HL-60/S4 (cell line): Measurements from ENCODE around the gene TRIM71.
"Not testable (repeated sequence)": the region's sequence is repeated elsewhere in the genome, so short reads cannot be mapped to it uniquely, and the experiment has no call there.

ENCODE experiments used
- in situ Hi-C: fragments of 300-500 bp; cut with MboI; formaldehyde crosslinking; loops from 2 replicates; pipeline ENCODE4 v1.14.3; 2022; ENCODE audit warnings: low sequenced_read_pairs

The TRIM71 gene

DNA sequence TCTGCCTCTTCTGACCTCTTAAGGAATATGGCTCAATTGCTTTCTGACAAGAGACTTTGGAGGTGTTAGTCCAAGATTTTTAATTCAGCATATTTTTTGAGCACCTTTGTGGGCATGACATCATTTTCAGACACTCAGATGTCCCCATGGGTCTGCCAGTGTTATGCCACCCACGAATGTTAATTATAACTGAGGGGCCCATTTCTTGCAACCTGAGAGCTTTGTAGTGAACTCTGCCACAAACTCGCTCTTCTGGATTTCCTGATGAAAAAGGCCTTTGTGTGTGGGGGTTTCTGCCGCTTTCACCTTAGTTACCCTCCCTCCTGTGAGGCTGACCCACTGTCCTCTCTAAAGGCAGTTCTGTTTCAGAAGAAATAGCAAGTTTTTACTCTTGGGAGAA lies 69.1 kb downstream of the TRIM71 start:
- in situ Hi-C loops, result no loop called here

DNA sequence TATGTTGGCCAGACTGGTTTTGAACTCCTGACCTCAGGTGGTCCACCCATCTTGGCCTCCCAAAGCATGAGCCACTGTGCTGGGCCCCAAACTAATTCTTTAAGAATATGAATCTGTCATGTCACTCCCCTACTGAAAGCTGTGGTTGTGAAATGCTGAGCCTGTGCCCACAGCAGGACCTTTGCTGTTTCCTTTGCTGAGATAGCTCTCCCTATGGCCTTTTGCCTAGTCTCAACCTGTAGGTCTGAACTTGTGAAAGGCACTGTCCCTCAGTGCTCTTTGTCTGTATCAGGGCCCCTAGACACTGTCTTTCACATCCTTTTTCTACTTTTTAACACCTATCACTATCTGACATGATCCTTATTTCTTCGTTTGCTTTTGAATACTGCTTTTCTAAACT lies 70.9 kb downstream of the TRIM71 start:
- in situ Hi-C loops, result no loop called here

DNA sequence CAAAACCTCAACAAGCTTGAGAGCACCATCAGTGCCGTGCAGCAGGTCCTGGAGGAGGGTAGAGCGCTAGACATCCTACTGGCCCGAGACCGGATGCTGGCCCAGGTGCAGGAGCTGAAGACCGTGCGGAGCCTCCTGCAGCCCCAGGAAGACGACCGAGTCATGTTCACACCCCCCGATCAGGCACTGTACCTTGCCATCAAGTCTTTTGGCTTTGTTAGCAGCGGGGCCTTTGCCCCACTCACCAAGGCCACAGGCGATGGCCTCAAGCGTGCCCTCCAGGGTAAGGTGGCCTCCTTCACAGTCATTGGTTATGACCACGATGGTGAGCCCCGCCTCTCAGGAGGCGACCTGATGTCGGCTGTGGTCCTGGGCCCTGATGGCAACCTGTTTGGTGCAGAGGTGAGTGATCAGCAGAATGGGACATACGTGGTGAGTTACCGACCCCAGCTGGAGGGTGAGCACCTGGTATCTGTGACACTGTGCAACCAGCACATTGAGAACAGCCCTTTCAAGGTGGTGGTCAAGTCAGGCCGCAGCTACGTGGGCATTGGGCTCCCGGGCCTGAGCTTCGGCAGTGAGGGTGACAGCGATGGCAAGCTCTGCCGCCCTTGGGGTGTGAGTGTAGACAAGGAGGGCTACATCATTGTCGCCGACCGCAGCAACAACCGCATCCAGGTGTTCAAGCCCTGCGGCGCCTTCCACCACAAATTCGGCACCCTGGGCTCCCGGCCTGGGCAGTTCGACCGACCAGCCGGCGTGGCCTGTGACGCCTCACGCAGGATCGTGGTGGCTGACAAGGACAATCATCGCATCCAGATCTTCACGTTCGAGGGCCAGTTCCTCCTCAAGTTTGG lies 72.9 kb downstream of the TRIM71 start:
- in situ Hi-C loops, result no loop called here

DNA sequence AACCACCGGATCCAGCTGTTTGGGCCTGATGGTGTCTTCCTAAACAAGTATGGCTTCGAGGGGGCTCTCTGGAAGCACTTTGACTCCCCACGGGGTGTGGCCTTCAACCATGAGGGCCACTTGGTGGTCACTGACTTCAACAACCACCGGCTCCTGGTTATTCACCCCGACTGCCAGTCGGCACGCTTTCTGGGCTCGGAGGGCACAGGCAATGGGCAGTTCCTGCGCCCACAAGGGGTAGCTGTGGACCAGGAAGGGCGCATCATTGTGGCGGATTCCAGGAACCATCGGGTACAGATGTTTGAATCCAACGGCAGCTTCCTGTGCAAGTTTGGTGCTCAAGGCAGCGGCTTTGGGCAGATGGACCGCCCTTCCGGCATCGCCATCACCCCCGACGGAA lies 73.6 kb downstream of the TRIM71 start:
- in situ Hi-C loops, result no loop called here

DNA sequence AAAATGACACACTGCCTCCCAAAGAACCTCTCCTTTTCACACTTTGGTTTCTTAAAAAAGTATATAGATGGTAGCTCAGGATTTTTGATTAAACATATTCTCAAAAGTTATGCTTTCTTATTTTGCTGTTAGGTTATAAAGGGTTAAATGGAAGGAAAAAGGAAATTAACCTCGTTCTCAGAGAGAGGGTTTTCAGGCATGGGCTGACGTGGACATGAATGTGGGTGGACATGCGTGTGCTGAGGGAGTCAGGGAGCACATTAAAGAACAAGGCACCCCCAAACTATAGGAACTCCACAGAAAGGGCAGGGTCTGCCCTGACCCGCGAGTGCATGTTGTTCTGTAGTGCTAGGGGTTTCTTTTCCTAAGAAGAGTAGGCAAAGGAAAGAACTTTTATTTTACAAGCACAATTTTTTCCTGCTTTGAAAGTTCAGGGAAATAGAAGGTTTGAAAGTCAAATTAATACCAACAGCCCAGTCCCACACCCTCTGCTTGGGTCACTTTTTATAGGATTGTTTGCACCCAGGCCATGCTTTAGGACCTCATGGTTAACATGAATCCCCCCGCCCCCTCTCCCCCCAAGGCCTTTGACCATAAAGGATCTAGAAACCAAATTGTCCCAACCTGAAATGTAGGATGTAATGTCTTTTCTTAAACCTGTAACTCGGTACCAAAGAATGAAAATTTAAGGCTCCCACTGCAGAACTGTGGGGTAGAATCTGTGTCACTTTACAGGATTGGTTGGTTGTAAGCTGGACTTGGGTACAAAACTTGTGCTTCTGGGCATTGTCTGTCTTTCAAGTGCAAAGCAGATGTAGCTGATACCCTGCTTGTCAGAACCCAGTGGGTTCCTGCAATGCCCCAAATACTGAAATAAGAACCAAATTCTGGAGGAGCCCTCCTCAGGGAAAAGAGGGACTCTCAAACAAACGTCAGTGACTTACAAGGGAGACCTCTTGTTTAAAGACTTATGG lies 75.1 kb downstream of the TRIM71 start:
- in situ Hi-C loops, result no loop called here

DNA sequence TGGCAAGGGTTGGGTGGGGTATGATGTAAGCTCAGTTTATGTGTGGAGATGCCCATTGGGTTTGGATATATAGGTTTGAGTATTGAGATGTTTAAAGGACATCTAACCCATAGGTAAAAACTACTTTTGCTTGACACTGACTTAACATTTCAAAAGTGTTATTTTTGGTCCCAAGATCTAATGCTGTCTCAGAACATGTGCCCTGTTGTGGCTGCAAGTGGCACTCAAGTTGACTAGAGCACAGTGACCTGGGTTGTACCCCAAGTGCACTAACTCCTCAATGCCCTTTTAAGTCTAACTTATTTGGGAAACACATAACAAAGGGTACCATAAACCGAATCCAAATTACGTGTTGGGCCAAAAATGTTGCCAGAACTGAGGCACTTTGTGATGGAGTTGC lies 77.2 kb downstream of the TRIM71 start:
- in situ Hi-C loops, result no loop called here

DNA sequence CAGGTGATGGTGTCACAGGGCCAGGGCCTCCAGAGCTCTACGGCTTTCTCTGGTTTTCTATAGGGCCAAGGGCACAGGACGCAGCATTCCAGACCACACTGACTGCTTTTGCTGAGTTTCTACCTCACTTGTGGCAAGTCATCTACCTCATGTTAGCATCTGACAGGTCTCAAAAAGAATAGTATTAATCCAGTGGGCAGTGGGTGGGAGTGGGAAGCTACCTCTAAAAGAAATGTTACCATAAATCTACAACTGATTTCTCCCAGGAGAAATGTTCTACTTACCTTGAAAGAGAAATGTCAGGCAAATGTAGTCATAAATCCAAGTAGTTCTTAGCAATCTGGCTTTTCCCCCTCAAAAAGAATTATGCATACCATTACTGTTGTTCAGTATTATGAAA lies 77.9 kb downstream of the TRIM71 start:
- in situ Hi-C loops, result no loop called here

DNA sequence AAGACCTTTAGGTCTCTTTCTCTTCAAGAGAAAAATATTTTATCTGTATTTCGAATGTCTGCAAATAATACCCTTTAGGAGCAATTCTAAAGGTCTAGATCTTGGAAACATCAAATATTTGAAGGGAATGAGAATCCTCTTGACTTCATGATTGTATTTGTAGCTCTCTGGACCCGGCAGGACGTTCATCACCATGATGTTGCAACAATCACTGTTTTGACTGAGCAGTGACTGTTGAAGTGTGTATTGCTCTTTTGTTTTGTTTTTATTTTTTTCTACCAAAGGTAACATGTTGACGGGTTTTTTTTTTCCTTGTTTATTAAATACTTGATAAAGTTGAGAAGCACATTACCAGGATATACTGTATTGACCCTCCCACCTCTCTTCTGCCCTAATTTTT lies 78.3 kb downstream of the TRIM71 start:
- in situ Hi-C loops, result no loop called here

DNA sequence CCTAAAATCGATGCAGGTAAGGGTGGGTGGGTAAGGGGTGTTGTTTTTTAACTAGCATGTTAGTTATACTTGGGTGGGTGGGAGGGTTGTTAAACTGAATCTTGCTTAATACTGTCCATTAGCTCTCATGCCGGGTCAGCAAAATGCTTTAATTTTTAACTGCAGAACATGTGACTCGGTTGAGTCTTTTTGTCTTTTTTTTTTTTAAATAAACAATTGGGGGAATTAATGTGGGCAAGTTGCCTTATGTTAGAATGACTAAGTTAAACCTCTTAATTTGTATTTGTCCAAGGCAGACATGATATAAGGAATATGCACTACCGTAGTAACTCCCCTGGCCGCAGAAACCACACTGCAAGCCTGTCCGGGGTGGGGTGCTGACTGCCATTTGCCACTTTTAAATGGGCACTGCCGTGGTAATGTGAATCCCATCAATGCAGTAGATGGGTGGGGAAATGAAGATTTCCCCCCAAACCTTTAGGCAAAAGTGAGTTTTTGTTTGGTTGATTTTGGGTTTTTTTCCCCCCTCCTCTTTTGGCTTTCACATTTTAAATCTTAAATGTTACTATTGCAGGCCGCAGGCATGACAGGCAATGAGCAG lies 79.3 kb downstream of the TRIM71 start:
- in situ Hi-C loops, result no loop called here

DNA sequence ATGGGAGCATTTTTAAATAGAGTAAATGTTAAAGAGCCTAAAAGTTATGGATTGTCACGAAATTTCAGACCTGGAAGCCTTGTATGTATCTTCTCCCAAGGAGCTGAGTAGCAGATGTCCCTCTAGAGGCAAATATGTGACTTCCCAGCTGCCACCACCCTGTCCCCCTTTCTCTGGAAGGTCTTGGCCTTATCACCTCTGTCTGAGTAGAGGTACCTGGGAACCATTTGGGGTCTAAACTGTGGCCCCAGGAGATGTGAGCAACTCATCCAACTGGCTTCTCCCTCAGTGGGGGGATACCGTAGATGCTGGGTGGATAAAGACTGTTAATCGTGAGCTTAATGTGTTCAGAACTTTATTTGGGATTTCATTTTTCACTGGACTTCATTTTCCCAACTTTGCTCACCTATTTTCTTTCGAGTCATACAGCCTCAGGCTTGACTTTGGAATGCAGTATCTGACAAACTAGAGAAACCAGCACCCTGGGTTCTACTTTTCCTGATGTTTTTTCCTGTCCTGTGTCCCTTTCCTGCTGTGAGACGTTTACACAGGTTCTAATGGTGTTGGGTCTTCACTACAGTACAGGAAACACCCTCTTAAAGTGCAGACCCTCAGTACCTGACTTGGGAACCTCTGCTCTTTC lies 80.3 kb downstream of the TRIM71 start:
- in situ Hi-C loops, result no loop called here

DNA sequence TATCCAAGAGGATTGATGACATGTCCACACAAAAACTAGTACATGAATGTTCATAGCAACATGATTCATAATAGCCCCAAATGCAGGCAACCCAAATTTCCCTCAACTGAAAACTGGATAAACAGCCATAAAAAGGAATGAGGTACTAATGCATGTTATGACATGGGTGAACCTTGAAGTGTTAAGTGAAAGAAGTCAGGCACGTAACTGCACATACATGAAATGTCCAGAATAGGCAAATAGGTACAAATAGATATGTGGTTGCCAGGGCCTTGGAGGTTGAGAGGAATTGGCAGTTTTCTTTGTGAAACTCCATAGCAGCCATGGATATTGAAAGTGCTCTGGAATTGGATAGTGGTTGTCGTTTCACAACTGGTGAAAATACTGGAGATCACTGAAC lies 81.5 kb downstream of the TRIM71 start:
- in situ Hi-C loops, result no loop called here

DNA sequence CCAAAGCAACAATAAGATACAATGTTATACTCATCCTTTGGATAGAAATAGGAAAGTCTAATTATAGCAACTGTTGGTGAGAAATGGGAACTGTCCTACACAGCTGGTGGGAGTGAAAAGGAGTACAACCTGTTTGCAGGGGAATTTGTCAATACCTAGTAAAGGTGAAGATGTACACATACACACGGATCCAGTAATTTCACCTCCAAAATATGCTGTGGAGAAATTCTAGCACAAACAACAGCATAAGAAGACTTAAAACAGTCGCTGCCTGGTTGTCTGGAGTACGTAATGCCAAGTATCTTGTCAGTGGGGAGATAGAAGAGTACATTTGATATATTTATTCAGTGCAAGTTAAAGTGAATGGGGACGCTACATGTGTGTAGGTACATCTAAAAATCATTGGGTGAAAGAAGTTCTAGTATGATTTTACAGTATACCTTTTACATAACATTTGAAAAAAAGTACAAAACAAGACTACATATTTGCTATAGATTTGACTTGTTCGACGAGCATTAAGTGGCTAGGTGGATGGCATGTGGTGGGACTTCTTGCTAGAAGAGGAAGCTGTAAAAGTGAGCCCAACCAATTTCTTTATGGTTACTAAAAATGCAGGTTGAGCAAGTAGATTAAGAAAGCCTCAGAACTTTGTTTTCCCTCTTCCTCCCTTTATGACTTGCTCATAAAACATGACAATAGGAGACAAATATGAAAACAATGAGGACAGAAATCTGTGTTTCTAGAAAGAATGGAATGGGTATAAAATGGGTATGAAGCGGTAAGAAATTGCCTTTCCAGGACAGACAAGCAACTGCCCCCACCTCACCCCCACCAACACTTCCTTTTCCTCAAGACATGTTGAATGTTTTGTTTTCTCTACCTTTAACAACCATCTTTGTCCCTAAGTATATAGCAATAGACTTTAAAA lies 83.5 kb downstream of the TRIM71 start:
- in situ Hi-C loops, result no loop called here

DNA sequence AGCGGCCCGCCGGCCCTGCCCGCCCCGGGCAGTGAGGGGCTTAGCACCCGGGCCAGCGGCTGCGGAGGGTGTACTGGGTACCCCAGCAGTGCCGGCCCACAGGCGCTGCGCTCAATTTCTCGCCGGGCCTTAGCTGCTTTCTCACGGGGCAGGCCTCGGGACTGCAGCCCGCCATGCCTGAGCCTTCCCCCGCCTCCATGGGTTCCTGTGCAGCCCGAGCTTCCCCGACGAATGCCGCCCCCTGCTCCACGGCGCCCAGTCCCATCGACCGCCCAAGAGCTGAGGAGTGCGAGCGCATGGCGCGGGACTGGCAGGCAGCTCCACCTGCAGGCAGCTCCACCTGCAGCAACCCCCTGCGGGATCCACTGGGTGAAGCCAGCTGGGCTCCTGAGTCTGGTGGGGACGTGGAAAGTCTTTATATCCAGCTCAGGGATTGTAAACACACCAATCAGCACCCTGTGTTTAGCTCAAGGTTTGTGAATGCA lies 85.1 kb downstream of the TRIM71 start:
- in situ Hi-C loops, result not testable (repeated sequence)

DNA sequence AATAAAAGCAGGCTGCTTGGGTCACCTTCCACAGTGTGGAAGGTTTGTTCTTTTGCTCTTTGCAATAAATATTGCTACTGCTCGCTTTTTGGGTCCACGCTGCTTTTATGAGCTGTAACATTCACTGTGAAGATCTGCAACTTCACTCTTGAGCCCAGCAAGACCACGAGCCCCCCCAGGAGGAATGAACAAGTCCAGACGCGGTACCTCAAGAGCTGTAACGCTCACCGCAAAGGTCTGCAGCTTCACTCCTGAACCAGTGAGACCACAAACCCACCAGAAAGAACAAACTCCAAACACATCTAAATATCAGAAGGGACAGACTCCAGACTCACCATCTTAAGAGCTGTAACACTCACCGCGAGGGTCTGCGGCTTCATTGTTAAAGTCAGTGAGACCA lies 86.2 kb downstream of the TRIM71 start:
- in situ Hi-C loops, result no loop called here

DNA sequence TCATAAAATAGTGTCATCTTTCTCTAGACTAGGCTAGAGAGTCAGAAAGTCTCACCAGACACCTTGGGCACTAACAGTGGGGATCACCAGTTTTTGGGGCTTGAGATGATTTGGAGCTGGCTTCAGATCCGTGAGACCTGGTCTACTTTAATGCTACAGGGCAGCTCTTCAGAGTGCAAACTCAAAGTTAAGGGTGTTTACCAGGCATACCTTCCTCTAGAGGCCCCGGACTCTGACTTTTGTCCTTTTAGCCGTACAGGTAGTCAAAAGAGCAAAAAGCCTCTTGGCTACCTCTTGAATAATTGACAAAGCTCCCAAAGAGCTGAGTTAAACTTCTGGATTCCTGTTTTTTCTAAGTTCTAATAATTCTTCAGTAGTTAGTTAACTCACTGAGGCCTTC lies 92.2 kb downstream of the TRIM71 start:
- in situ Hi-C loops, result no loop called here

DNA sequence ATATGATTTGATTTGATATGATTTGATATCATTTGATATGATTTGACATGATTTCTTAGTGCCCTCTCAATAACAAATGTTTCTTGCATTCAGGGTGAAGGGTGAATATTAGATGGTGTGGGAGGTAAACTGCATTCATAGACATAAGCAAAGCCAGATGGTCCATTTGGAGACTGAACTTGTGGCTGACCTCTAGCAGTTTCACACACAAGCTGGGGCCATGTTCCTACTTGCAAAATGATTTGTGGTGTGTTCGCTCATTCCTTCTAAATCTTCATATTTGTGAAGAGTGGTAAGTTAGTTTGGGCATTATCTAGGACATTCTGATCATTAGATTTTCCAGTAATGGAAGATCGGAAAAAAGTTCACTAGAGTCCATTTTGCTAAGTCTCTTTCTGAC lies 93.2 kb downstream of the TRIM71 start:
- in situ Hi-C loops, result no loop called here

DNA sequence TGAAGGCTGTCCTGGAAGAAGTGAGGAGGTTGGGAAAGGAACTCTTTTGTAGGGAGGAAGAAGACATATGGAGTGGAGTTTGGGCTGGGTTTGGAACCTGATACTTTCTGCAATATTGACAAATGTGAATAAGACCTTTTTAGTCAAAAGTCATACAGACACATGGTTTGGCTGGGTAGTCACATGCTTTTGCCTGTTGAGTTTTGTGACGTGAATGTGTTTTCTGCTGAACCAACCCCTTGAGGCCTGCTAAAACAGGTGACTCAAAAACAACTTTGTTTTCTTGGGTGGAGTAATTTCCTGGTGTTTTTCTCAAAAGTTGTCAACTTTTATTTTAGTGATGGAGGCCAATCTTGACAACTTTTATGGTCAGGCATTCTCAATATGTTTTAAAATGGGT lies 94.2 kb downstream of the TRIM71 start:
- in situ Hi-C loops, result no loop called here

DNA sequence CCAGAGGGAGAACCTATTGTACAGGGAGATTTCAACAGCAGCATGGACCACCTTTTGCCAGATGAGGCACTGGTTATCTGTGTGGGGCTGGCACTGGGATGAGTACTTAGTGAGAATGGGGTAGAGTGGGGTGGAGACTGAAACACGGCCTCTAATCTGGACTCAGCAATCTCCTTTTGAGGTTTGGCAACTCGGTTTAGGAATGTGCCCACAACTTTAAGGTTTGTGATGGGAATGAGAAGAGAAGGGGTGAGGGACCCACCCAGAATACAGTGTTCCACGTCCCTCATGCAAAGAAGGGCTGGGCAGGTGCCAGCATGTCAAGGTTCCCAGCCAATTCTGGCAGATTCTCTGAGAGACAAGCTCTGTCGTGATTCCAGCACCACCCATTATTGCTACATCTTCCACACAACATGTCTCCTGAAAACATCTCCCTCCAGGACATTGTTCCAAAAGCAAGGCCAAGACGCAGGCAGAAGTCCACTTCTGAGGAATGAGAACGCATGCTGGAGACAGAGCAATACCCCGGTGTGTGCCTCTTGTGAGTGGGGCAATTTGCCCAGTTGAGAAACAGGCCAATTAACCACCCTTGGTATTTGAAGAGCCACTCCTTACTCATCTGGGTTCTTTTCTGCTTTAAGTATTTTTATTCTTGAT lies 96.1 kb downstream of the TRIM71 start:
- in situ Hi-C loops, result no loop called here

DNA sequence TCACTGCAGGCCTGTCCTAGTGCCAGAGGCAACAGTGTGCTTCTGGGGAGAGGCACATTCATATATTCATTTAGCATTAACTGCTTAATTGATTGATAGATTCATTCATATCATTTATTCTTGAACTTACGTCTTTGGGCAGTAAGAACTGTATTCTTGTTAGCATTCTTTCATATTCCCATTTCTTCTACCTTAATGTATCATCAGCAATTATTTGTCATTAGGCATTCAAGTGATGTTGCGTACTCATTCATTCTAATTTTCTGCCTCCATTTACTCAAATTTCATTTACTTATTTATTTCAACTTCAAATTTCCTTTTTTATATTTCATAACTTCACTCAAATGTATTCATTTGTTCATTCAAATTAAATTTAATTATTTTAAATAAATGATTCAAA lies 102.1 kb downstream of the TRIM71 start:
- in situ Hi-C loops, result no loop called here
